GM10847 (cell line): ENCODE measurements around the gene PCDHGA7.
"Not testable (repeated sequence)": the region's sequence is repeated elsewhere in the genome, so short reads cannot be mapped to it uniquely, and the experiment has no call there.

ENCODE experiments used
- POLR2A ChIP-seq: IDR thresholded peaks from 2 replicates; pipeline ENCODE4 v1.6.1; 2011; ENCODE audit not compliant: insufficient read length; ENCODE audit errors: extremely low read depth

Gene PCDHGA7

GRCh38 chr5:141392429-141393198, 10.1 kb downstream of the PCDHGA7 start, which contains the start of gene PCDHGA8:
PCDHGA8 (plus strand) TSS chr5:141392633; CDS start chr5:141392814, 181 bp downstream.
- TF ChIP-seq POLR2A: no peak

- TF ChIP-seq POLR2A: no peak
These were observed 10.7 kb downstream of the PCDHGA7 start for GRCh38 chr5:141393267-141393666.

DNA sequence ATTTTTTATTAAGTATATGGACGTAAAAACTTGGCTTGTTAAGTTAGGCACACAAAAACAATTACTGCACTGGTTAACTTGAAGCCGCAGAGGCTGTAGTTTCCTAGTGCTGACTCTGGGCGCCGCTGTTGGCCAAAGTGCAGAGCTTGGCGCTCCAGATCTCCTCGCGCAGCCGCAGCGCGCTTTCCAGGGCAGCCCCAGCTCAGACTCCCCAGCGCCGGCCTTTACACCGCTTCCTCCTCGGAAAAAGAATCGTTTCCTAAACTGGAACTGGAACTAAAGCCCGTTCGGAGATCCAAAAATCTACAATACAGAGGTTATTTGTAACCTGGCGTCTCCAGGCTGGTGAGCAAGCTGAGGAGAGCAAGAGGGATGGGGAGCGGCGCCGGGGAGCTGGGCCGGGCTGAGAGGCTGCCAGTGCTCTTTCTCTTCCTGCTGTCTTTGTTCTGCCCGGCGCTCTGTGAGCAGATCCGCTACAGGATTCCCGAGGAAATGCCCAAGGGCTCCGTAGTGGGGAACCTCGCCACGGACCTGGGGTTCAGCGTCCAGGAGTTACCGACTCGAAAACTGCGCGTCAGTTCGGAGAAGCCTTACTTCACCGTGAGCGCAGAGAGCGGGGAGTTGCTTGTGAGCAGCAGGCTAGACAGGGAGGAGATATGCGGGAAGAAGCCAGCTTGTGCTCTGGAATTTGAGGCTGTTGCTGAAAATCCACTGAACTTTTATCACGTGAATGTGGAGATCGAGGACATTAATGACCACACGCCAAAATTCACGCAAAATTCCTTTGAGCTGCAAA, 15.4 kb downstream of the PCDHGA7 start, which contains the start of gene PCDHGB5:
Gene PCDHGB5, plus strand, starts transcription at position 192 of the 796 bp plus-strand sequence. Its CDS starts 181 bp downstream, at position 373.
- TF ChIP-seq POLR2A: not testable (repeated sequence)

DNA sequence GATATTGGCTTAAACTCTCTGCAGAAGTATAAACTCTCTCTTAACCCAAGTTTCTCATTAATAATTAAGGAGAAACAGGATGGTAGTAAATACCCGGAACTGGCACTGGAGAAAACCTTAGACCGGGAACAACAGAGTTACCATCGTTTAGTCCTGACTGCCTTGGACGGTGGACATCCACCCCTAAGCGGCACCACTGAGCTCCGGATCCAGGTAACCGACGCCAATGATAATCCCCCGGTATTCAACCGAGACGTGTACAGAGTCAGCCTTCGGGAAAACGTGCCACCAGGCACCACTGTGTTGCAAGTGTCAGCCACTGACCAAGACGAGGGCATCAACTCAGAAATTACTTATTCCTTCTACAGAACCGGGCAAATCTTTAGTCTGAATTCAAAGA, 16.1 kb downstream of the PCDHGA7 start:
- no peak for TF ChIP-seq POLR2A

DNA sequence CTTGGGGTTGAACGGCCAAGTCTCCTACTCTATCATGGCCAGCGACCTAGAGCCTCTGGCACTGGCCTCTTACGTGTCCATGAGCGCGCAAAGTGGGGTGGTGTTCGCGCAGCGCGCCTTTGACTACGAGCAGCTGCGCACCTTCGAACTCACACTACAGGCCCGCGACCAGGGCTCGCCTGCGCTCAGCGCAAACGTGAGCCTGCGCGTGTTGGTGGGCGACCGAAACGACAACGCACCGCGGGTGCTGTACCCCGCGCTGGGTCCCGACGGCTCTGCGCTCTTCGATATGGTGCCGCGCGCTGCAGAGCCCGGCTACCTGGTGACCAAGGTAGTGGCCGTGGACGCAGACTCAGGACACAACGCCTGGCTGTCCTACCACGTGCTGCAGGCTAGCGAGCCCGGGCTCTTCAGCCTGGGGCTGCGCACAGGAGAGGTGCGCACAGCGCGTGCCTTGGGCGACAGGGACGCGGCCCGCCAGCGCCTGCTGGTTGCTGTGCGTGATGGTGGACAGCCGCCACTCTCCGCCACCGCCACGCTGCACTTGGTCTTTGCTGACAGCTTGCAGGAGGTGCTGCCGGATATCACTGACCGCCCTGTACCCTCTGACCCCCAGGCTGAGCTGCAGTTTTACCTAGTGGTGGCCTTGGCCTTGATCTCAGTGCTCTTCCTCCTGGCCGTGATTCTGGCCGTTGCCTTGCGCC, 17.2 kb downstream of the PCDHGA7 start:
- no peak for TF ChIP-seq POLR2A

DNA sequence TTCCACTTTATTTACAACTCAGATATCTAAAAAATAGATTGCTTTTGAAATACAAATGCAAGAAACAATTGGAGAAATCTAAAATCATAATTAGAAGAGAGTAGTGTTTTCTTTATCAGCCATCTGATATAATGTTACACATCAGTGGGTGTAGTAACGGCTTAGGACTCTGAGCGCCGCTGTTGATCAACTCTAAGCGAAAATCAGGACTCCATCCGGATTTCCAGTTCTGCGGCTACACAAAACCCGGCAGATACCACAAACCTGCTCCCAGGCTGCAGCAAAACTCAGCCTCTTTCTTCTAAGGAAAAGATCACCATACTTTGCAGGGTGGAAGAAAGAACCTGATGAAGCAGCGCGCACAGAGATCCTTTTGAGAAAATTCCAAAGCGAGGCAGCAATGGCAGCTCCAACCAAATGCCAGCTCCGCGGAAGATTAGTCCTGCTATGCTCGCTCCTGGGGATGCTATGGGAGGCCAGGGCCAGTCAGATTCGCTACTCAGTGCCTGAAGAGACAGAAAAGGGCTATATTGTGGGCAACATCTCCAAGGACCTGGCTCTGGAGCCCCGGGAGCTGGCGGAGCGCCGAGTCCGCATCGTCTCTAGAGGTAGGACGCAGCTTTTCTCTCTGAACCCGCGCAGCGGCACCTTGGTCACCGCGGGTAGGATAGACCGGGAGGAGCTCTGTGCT, 20.2 kb downstream of the PCDHGA7 start, which contains the start of gene PCDHGA9:
Gene PCDHGA9, plus strand, starts transcription at position 226 of the 691 bp plus-strand sequence. Its CDS starts 175 bp downstream, at position 401.
- no peak for TF ChIP-seq POLR2A

DNA sequence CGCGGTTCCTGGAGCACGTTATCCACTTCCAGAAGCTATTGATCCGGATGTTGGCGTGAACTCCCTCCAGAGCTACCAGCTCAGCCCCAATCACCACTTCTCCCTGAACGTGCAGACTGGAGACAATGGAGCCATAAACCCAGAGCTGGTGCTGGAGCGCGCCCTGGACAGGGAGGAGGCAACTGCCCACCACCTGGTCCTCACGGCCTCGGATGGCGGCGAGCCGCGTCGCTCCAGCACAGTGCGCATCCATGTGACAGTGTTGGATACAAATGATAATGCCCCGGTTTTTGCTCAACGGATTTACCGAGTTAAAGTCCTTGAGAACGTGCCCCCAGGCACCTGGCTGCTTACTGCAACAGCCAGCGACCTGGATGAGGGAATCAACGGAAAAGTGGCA, 20.8 kb downstream of the PCDHGA7 start:
- no peak for TF ChIP-seq POLR2A

- TF ChIP-seq POLR2A: not testable (repeated sequence)
These were observed 25.4 kb downstream of the PCDHGA7 start, which contains the start of gene PCDHGB6 for GRCh38 chr5:141407790-141408505. PCDHGB6 (plus strand) TSS chr5:141408021; CDS start chr5:141408203, 182 bp downstream.

DNA sequence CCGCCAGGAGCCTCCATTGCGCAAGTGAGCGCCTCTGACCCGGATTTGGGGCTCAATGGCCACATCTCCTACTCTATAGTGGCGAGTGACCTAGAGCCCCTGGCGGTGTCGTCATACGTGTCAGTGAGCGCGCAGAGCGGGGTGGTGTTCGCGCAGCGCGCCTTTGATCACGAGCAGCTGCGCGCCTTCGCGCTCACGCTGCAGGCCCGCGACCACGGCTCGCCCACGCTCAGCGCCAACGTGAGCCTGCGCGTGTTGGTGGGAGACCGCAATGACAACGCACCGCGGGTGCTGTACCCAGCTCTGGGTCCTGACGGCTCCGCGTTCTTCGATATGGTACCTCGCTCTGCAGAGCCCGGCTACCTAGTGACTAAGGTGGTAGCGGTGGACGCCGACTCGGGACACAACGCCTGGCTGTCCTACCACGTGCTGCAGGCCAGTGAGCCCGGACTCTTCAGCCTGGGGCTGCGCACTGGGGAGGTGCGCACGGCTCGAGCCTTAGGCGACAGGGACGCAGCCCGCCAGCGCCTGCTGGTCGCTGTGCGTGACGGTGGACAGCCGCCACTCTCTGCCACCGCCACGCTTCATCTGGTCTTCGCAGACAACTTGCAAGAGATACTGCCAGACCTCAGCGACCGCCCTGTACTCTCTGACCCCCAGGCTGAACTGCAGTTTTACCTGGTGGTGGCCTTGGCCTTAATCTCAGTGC, 27.2 kb downstream of the PCDHGA7 start:
- TF ChIP-seq POLR2A: no peak

GRCh38 chr5:141411575-141411974, 29.0 kb downstream of the PCDHGA7 start:
- TF ChIP-seq POLR2A: no peak

GRCh38 chr5:141412854-141413539, 30.5 kb downstream of the PCDHGA7 start, which contains the start of gene PCDHGA10:
PCDHGA10 (plus strand) TSS chr5:141412987; CDS start chr5:141413176, 189 bp downstream.
- TF ChIP-seq POLR2A: no peak

DNA sequence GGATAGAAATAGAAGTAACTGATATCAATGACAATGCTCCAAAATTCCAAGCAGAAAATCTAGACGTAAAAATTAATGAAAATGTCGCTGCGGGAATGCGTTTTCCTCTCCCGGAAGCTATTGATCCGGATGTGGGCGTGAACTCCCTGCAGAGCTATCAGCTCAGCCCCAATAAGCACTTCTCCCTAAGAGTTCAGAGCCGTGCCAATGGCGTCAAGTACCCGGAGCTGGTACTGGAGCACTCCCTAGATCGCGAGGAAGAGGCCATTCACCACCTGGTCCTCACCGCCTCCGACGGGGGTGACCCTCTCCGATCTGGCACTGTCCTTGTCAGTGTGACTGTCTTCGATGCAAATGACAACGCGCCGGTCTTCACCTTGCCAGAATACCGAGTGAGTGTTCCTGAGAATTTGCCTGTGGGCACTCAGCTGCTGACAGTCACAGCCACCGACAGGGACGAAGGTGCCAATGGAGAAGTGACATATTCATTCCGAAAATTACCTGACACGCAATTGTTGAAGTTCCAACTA, 31.1 kb downstream of the PCDHGA7 start:
- no peak for TF ChIP-seq POLR2A
